GM10266 (cell line): ENCODE data around the gene UCHL5.

Source experiments
- DNase-seq: peaks from one replicate; pipeline ENCODE4 v3.0.0; 2012; ENCODE audit errors: extremely low spot score
- TF ChIP-seq, protein P1 (sequence below): IDR thresholded peaks from 2 replicates; pipeline ENCODE4 v1.5.1; 2012; ENCODE audit warnings: mild to moderate bottlenecking, low read depth; ENCODE audit not compliant: control insufficient read depth, insufficient read depth; ENCODE audit errors: missing control alignments

Gene UCHL5

DNA sequence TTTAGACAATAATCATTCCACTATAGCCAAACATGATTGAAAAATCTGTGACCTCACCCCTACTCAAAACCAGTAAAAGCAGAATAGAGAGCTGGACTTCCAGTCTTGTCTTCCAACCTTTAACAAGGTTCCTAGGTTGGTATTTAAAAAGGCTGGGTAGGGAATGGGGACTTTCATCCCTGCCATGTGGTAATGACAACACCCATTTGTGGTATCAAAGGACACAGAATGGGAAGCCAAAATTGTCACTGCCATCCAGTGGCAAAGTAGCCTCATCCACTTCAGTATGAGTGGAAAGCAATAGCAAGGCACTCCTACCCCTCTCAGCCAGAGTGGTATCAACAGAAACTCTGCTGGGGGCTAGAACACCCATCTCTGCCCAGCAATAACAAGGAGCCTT is 33.9 kb downstream of the UCHL5 start:
- TF ChIP-seq, protein P1, sequence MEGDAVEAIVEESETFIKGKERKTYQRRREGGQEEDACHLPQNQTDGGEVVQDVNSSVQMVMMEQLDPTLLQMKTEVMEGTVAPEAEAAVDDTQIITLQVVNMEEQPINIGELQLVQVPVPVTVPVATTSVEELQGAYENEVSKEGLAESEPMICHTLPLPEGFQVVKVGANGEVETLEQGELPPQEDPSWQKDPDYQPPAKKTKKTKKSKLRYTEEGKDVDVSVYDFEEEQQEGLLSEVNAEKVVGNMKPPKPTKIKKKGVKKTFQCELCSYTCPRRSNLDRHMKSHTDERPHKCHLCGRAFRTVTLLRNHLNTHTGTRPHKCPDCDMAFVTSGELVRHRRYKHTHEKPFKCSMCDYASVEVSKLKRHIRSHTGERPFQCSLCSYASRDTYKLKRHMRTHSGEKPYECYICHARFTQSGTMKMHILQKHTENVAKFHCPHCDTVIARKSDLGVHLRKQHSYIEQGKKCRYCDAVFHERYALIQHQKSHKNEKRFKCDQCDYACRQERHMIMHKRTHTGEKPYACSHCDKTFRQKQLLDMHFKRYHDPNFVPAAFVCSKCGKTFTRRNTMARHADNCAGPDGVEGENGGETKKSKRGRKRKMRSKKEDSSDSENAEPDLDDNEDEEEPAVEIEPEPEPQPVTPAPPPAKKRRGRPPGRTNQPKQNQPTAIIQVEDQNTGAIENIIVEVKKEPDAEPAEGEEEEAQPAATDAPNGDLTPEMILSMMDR: no peak
- DNase-seq: no peak

DNA sequence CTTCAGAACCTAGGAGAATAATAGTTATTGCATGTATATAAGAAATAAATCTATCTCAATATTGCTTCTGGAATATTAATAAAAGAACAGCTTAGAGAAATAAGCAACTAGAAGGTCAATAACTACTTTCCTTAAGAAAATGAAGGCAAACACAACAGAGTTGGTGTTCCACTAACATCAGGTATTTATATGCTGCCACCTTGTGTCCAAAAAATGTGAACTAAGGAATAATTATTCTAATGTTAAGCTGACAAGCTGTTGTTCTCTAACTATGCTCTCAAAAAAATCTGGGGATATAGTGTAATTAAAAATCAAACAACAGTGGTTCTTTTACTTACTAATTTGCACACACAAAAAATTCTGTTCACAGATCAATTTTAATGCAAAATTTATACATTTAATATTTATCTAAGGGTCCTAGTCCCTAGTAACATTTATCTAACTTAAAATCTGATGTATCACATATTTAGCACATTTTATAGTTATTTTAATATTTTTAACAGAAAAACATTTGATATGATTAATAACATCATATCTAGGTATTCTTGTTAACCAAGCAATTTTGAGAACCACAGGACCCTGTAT is 39.6 kb downstream of the UCHL5 start:
- DNase-seq: peak; percentile 19
- TF ChIP-seq, protein P1: peak; percentile 39

DNA sequence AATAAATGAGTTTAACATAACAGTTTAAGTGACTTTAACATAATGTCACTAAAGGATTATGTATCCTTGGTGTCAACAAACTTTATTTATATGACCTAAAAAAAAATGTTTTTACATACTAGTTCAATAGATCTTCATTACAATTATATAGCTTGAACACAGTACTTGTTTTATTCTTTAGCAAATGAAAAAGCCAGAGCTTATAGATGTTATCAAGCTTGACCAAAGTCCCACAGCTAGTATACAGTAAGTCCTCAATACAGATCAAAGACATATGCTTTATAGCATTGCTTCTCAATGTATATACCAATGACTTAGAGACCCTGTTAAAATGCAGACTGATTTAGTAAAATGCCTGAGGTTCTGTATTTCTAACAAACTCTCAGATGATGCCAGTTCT is 42.4 kb downstream of the UCHL5 start:
- no peak for DNase-seq
- TF ChIP-seq, protein P1: no peak

DNA sequence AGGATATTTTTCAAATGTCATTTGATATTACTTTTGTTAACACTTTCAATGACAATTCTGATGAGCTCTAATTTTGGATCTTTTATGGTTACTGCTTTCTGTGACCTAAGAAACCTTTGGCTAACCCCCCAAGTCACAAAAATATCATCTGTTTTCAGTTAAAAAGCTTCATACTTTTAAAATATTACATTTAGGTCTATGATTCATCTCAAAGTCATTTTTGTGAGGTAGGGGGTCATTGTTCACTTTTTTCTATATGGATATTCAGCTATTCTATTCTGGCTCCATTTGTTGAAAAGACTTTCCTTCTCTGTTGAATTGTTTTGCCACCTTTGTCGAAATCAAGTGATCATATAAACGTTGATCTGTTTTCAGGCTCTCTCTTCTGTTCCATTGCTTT is 44.8 kb downstream of the UCHL5 start:
- DNase-seq: no peak
- TF ChIP-seq, protein P1: no peak

DNA sequence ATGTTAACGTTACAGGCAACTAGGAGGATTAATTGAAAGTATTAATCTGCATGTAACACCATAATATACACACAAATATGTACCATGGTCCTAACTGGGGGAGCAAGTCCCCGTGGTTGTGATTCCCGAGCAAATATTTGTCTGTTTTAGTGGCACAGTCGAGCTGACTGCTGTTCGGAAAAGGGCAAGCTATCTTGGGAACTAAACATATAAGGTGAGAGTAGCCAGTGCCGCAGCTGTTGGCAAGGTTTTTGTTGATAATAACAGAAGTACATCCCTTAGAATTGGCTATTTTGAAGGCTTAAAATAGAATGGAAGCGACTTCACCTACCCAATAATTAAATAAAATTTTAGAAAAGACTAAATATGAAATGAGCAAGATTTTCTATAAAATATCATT is 45.5 kb downstream of the UCHL5 start:
- TF ChIP-seq, protein P1: no peak
- no peak for DNase-seq

DNA sequence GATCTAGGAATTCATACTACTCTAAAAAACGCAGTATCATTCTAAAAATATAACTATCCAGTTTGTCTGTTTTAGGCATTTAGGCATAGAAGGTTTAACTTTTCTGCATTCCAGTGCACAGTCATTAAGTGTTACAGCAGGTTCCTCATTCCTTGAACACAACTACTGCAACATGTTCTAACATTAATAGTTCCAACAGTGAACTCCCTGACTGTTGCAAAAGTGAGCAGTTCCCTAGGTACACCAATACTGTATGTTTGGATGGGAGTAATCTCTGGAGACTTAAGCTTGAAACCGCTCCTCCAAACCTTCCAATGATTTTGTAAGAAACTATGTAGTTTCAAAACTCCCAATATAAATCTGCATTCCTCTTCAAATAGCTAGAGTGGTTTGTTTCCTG is 46.2 kb downstream of the UCHL5 start:
- DNase-seq: no peak
- TF ChIP-seq, protein P1: no peak

DNA sequence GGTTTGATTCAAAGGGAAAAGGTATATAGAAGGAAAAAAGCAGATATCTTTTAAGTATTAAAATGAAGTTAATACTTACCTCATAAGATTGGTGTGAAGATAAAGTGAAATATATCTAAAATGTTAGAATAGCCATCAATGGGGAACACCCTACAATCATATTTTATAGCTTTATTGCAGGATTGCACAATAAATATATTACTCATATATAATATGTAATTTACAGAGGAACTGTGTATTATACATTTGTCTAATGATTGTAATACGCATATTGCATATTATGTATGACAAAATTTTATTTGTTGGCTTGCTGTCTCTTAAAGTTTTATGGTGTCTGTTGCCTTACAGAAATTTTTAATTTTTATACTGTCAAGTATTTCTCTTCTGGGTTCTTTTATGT is 47.8 kb downstream of the UCHL5 start:
- DNase-seq: no peak
- TF ChIP-seq, protein P1: no peak
